Stimulated activated CD8-positive, alpha-beta memory T cell treated with anti-CD3 and anti-CD28 coated beads, Interleukin-2, amount 100 ng/mL, for 48 hours (primary cell): ENCODE results near the gene PODXL.
"Not testable (repeated sequence)": the region's sequence is repeated elsewhere in the genome, so short reads cannot be mapped to it uniquely, and the experiment has no call there.

ENCODE experiments used
- DNase-seq, 2 donors: peaks; one replicate each; pipeline ENCODE4 v3.0.0-alpha.2; 2020; ENCODE audit warnings: low read depth in 2 of 2

PODXL gene

DNA sequence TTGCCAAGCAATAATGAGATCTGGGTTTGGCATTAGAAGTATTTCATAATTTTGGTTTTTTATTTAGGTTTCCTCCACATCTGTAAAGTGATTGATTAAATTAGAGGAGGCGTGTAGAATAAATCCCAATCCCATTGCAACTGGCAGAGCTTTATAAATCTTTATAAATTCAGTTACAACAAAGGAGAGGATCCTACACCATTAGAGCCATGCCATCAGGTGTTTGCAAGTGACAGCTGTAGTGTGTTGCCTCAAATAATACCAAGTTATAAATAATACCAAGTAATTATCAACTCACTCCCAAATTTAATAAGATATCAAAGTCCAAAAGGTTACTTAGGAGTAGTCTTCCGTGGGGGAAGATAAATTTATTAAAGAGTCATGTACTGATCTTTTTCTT lies 62.2 kb downstream of the PODXL start:
- DNase-seq, result no peak

DNA sequence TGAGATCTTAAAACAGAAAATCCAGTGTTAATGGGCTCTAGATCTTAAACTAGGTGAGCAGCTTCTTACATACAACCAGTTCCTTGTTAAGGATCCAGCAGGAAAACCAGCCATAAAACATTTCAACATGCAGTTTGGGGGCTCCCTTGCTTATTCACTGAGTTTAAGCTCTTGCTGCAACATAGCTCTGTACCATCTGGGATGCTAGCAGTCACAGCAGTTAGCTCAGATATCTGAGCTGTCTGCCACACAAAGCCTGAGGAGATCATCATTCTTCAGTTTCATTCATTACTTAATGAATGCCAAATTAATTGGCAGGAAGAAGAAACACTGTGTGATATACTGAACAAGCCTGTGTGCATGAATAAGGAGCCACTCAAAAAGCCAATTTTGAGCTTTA lies 62.8 kb downstream of the PODXL start:
- no peak for DNase-seq

DNA sequence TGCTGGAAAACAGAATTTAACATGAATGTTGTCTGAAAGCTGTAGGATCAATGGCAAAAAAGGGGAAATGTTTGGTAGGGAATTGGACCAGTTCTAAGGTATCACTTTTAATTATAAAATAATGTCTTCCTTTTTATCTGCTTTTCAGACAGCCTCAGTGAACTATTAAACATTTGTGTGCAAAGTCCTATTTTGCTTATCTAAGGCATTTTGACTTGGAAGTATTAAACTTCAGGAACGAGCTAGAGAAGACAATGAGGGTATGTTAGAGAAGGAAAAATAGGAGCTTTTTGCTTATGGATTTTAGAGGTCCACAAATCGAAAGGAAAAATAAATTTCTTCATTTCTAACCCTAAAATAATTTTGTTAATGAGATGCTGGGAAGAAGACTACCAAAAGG lies 63.3 kb downstream of the PODXL start:
- no peak for DNase-seq

DNA sequence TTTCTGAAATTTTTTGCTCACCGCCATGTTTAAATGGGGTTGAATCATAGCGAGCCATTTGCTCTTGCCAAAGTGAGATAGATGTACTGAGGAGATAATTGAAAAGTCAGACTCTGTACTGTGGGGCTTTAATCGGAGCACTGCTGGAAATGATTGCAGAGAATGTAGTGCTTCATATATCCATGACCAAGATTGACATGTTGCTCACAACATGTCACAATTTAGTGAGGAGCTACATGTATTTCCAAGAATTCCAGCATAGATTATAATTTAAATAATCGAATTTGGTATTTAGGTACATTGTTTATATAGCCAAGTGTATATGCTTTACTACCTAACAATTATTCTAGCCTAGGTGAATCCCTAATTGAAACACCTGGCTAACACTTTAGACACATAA lies 66.5 kb downstream of the PODXL start:
- no peak for DNase-seq

DNA sequence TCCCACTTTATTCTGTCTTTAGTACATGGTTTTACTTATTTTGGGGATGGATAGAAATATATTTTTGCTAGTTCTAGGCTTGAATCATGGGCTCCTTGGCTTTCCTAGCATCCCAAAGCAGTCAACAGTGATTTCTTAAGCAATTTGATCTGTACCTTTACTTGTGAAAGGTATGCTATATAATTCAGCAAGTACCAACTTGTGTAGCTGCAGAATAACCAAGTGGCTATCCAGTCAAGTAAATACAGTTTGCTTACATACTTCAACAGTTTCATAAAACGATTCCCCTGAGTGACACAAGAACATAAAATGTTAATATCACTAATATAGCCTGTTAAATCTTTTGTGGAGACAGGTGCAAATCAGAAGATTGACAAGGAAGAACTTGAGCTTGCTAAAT lies 67.2 kb downstream of the PODXL start:
- no peak for DNase-seq

DNA sequence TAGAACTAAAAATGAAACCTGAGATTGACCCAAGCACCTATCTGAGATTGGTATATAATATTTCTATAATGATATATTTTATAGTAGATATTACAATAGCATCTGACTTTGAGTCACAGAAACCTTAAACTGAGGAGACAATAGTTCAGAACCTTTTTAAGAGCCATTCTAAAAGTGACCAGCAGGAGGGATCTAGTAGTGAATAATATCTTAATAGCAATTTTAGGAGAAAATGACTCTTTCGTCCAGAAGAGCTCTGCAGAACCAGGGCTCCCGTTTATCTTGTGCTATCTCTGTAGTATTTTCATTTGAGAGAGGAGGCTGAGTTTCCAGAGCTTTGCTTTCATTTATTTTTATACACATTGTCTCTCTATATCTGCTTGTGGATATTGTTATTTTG lies 68.1 kb downstream of the PODXL start:
- DNase-seq, result no peak

DNA sequence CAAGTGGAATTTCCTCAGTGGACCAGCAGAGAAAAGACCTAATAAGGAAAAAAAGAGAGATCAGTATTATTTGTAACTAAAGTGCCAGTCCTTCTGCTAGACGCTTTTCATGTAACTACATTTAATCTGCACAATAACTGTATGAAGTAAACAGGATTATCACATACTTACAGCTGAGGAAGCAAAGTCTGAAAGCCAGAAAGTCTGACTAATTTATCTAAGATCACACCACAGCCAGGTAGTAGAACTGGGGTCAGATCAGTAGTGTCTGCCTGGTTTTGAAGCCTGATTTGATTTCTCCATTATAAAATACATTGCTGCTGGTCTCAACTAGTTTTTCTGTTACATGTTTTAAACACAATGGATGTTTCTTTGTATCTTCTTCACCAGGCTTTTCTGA lies 69.2 kb downstream of the PODXL start:
- no peak for DNase-seq

DNA sequence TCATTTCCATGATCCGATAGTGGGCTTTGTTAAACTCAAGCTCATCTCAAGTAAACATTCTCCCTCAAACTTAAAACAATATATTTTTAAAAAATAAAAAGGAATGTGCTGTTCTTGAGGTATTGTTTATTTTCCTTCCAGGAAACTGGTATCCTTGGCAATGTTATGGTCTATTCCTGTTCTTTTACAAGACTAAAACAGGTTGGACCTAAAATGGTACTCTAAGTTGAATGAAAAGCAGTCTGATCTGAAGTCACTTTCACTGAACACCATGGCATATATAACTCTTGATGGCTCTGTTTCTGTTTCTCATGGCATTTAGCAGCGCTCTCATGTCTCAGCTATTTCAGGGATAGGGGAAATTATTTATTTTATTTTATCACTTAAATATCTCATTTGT lies 70.1 kb downstream of the PODXL start:
- DNase-seq, result no peak

DNA sequence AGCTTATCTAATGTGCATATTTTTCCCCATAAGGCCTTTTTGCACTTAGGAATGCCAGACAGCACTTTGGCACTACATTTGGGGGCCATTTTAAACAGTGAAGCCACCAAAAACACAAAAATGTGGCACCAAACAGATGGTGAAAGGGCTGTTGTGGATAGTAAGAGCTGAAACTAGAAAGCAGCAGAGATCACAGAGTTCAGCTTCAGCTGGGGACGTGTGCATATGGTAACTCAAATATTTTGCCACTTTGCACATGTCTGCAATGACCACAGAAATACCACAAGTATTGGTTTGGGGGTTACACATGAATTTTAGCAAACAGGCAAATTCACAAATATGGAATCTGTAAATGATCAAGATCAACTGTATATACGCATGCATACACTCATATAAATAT lies 72.8 kb downstream of the PODXL start:
- no peak for DNase-seq

DNA sequence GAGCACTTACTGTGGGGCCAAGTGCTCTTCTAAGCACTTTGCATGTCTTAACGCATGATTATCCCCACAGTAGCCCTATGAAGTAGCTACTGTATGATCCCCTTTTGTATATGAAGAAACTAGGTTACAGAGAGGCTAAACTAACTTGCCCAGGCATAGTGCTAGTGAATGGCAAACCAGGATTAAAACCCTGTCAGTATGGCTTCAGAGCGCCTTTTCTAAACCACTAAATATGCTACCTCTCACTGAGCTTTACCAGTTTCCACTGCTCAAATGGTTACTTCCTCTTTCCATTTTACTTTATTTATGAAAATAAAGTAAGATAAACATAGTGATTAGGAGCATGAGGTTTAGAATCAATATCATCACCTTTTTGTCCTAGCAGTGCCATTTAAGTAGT lies 73.6 kb downstream of the PODXL start:
- DNase-seq, result no peak

DNA sequence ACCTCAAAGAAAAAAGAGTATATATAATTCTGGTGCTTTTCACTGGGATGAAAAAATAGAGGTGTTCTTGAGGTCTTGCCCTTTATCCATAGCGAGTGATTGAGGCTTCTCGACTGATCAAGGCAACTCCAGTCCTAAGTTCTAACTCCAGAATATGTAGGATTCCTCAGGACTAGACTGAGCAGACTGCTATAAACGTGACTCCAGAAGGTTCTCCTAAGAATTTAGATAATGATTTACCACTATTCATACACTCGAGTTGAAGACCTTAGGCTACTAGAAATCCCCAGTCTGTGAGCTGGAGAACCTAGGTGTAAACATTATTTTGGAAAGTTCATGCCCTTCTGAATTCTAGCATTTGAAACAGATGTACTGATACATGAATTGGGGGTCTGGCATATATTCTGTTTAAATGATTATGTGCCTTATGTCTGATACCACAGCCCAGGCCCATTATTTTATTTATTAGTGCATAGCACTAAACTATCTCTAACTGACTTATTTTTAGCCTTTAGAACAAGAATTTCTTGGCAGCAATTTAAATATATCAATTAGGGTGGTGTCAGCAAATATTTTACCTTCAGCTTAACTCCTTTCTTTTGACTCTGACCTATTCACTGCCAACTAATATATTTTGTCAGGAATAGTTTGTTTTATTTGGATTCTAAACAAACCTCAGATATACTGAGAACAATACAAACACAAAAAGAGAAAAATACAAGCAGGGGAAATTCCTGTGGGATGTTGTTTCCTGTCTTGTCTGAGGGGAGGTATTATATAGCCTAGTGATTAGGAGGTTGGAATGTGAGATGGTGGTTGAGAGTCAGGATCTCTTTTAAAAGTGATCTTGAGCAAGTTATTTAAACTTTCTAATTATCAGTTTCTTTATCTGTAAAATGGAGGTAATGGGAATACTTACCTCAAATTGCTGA lies 75.8 kb downstream of the PODXL start:
- no peak for DNase-seq

DNA sequence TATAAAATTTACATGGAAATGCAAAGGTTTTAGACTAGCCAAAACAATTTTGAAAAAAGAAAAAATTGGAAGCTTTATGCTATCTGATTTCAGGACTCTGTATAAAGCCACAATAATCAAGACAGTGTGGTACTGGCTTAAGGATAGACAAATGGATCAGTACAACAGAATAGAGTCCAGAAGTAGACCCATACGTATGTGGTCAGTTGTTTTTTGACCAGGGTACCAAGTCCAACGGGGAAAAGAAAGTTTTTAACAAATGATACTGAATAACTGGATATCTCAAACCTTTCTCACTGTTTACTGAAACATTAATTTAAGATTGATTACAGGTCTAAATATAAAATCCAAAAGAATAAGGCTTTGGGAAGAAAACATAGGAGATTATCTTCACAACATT lies 79.7 kb downstream of the PODXL start:
- no peak for DNase-seq

DNA sequence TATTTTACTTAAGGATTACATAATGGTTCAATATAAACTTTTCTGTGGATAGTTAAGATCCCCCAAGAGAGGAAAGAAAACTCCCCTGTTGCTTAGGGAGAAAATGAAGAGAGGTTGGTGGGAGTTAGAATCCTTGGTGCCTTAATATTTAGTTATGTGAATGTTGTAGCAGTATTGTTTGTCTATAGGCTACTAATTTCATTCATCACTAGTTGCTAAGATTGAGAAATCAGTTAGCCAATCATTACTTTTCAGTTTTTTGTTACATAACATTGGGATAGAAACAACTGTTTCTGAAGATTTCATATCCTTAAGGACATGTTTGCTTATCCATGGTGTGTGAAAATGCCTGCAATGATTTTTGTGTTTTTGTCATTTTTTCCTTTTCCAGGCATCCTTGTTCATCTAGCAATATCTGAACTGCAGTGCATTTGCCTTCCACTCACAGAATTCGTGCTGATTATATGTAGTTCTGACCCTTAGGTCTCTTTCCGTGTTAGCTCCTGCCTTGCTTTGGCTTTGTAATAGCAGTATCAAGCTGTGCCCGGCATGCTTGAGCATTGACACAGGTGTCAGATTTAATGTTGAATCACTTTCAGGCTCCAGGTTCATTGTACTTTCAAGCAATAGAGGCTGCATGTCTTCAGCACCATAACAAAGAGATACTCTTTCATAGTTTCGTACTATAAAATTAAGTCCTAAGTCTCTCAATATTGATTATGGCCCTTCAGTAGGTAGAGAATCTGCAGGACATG lies 85.0 kb downstream of the PODXL start:
- no peak for DNase-seq

DNA sequence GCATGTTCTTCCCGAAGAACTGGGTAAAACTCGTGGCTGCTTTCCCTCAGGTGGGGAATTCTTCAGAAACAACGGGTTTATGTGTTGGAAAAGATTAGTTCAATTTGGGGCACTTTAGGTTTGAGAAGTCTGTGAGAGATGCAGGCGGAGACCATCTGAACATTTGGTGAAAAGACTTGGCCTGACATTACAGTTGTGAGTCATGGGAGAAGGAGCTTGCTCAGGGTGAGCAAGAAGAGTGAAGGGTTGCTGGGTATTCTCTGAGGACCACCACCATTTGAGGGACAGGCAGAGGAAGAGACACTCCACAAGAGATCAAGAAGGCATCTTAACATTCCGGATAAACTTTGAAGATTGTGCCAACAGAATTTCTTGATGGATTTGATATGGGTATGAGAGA lies 88.6 kb downstream of the PODXL start:
- DNase-seq, result no peak

DNA sequence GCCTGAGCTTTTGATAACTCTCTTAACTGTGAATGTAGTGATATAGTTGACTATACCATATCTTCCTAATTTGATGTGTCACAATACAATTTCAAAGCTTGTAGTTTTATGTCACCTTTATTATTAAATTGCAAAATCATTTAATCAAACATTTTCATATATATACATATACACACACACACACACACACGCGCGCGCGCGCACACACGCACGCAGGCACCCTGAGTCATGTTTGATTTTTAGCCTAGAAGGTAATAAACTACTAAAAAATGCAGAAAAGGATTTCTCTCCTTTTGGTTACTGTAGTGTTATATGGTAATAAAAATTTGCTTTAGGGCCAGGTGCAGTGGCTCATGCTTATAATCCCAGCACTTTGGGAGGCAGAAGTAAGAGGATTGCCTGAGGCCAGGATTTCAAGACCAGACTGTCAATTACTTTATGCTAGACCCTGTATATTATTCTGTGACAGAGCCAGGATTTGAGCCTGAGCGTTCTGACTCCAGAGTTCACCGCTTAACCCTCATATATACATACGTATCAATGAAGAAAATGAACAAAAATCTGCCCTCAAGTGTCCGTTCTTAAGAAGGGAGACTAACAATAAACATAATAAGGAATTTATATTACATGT lies 89.6 kb downstream of the PODXL start:
- DNase-seq, result no peak

DNA sequence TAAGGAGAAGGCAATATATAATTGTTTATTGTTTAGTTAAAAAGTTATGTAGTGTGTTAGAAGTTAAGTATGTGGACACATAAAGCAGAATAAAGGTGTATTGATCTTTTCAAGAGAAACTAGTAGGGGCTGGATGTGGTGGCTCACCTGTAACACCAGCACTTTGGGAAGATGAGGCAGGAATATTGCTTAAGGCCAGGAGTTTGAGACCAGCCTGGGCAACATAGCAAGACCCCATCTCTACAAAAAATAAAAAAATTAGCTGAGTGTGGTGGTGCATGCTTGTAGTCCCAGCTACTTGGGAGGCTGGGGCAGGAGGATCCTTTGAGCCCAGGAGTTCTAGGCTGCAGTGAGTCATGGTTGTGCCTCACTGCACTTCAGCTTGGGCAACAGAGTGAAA lies 93.7 kb downstream of the PODXL start:
- DNase-seq, result not testable (repeated sequence)

DNA sequence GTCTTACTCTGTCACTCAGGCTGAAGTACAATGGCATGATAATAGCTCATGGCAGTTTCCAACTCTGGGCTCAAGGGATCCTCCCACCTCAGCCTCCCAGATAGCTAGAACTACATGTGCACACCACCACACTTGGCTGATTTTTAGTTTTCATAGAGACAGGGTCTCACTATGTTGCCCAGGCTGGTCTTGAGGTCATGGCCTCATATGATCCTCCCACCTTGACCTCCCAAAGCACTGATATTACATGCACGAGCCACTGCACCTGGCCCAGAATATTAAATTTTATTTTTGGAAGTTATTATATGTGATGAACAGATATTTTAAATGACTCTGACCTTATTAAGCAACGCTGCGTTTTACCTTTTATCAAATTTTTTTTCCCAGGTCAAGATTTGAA lies 94.4 kb downstream of the PODXL start:
- DNase-seq, result no peak

DNA sequence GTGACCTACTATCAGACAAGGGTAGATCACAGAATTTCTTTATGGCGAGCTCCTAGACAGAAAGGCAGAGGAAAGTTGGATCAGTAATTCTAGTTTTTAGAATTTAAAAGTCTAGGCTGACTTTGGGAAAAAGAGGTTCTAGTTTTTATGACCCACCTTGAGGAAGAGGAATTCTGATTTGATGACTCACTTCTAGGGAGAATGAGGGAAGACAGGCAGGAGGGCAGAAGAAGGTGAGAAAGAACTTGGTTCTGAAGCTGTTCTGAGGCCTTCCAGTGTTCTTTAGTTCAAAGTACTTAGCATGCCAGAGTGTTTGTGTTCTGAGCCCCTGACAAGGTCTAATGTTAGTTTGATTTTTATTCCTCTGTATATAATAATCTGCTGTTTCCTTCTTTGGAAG lies 97.2 kb downstream of the PODXL start:
- DNase-seq, result no peak

DNA sequence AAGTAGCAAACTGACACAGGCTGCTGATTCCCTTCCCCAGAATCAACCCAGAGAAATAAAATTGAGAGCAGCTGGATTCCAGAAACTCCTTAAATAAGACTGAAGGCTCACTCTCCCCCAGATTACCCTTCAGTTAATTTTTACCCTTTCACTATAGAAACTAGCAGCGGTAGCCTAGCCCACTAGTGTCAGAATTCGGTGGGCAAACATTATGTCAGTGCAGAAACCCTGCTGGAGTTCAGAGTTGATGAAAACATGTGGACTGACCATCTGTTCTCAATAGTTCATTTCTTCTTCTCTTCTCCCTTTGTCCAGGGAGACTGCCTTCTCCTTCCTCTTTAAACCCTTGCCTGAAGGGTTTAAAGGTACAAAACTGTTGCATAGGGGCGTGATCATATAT lies 100.1 kb downstream of the PODXL start:
- no peak for DNase-seq

DNA sequence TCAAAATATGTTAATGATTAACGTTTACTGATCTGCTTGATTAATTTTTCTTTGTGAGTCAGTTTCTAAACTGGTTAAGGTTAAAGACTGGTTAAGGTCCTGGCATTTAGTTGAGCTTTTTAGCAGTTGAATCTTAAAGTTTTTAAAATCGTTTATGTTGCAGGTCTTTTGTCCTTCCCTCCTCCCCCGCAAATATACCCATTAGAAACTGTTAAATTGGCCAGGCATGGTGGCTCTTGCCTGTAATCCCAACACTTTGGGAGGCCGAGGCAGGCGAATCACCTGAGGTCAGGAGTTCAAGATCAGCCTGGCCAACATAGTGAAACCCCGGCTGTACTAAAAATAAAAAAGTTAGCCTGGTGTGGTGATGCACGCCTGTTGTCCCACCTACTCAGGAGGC lies 100.9 kb downstream of the PODXL start:
- no peak for DNase-seq

DNA sequence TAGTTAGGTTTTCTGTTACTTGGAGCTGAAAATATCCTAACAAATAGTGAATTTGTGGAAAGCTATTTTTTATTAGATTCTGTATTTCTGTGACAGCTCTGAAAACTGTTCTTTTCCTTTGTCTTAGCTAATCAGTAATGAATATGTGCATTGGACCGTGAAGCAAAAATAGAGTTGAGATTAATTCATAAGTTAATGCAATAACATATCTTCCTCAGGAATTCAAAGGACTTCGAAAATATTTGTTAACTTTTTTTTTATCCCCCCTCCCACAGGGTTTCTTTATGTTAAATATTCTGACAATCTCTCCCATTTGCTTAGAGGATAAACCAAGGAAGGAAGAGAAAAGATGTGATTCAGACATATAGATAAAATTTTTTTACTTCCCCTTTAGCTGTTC lies 101.4 kb downstream of the PODXL start:
- DNase-seq, result no peak

DNA sequence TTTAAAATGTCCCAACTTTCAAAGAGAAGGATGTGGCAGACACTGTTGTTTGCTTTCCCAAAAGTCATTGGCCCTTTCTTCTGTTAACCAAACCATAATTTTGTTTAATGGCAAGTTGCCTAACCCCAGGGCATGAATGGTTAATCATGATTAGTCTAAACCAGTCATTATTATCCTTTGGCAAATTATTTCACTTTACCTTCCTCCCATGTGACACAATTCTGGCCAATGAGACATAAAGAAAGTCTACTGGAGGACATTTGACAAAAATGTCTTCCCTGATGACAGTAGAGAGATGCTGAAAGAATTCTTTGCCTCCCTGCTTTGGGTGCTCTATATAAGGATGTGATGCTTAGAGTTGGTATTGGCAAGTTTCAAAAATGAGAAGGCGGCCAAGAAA lies 101.9 kb downstream of the PODXL start:
- no peak for DNase-seq
